Colonic mucosa (tissue), 4 donors: Measurements from ENCODE around the gene PPP2R2D. TPM values are rescaled to one million over a fixed set of nuclear protein-coding genes. Genes with fewer than 3 reads are reported as not detected.

ENCODE experiments used
- DNase-seq: peaks from one replicate; pipeline ENCODE4 v3.0.0-alpha.2; 2020
- H3K27ac ChIP-seq: fragments of 200-600 bp; one replicate; pipeline ENCODE4 v1.8.0; 2021
- H3K27me3 ChIP-seq: fragments of 200-600 bp; one replicate; pipeline ENCODE4 v1.8.0; 2021
- H3K36me3 ChIP-seq: fragments of 200-600 bp; one replicate; pipeline ENCODE4 v1.8.0; 2021
- H3K4me1 ChIP-seq: fragments of 200-600 bp; one replicate; pipeline ENCODE4 v1.8.0; 2021; ENCODE audit warnings: mild to moderate bottlenecking
- H3K4me3 ChIP-seq: fragments of 200-600 bp; one replicate; pipeline ENCODE4 v1.8.0; 2021
- H3K9ac ChIP-seq, 2 donors: one replicate each; pipeline ENCODE4 v1.7.0; 2013; ENCODE audit warnings: control low read depth in 2 of 2, low read depth in 2 of 2, low read length in 2 of 2
- H3K9me3 ChIP-seq: fragments of 200-600 bp; one replicate; pipeline ENCODE4 v1.8.0; 2021
- intact Hi-C: fragments of 100-400 bp; cut with DNase I; formaldehyde crosslinking; loops from one replicate; pipeline ENCODE4 v1.14.1; 2022
- total RNA-seq, 2 donors: library from RNA; stranded (reverse); fragmentation: NEBNext Ultra II Directional in 1 of 2; extraction: Animal tissue kit (Norgen Biotek cat#: 25700) in 1 of 2; gene quantifications; one replicate each; pipeline ENCODE4 v1.2.1, GENCODE V29; 2021
- TF ChIP-seq, protein P1 (sequence below): fragments of 200-600 bp; IDR thresholded peaks from one replicate; pipeline ENCODE4 v1.8.0; 2022; ENCODE audit warnings: antibody characterized with exemption, mild to moderate bottlenecking
- donor health status: healthy.
- donor health status: DM: no; HTN: no; CAD: no.
- donor health status: DM: no; HTN: no; CAD: no.

PPP2R2D gene
- total RNA-seq, 2 donors from 2014 or later = 28.1 to 30.6 TPM

DNA sequence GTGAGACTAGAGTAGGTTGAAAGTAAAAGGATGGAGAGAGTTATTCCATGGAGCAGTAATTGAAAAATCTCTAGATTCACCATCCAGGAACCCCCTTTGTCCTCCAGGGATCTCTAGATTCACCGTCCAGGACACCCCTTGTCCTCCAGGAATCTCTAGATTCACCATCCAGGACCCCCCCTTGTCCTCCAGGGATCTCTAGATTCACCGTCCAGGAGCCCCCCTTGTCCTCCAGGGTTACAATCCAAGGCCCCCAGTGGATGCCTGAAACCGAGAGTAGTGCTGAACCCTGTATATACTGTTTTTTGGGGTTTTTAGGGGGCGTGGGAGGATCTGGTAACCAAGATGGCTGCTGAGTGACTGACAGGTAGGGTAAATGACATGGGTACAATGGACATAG is 38.3 kb upstream of the PPP2R2D start:
- TF ChIP-seq, protein P1, sequence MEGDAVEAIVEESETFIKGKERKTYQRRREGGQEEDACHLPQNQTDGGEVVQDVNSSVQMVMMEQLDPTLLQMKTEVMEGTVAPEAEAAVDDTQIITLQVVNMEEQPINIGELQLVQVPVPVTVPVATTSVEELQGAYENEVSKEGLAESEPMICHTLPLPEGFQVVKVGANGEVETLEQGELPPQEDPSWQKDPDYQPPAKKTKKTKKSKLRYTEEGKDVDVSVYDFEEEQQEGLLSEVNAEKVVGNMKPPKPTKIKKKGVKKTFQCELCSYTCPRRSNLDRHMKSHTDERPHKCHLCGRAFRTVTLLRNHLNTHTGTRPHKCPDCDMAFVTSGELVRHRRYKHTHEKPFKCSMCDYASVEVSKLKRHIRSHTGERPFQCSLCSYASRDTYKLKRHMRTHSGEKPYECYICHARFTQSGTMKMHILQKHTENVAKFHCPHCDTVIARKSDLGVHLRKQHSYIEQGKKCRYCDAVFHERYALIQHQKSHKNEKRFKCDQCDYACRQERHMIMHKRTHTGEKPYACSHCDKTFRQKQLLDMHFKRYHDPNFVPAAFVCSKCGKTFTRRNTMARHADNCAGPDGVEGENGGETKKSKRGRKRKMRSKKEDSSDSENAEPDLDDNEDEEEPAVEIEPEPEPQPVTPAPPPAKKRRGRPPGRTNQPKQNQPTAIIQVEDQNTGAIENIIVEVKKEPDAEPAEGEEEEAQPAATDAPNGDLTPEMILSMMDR = no peak
- no peak overlapping the region for H3K27ac ChIP-seq
- no peak for DNase-seq
- H3K9me3 ChIP-seq = no peaks in the 10 kb centered on the region
- intact Hi-C loops = no loop called here
- no peaks in the 10 kb centered on the region for H3K4me1 ChIP-seq
- no peak overlapping the region for H3K4me3 ChIP-seq
- no peaks in the 10 kb centered on the region for H3K27me3 ChIP-seq
- no peaks in the 10 kb centered on the region for H3K36me3 ChIP-seq
- H3K9ac ChIP-seq = no peak overlapping the region

DNA sequence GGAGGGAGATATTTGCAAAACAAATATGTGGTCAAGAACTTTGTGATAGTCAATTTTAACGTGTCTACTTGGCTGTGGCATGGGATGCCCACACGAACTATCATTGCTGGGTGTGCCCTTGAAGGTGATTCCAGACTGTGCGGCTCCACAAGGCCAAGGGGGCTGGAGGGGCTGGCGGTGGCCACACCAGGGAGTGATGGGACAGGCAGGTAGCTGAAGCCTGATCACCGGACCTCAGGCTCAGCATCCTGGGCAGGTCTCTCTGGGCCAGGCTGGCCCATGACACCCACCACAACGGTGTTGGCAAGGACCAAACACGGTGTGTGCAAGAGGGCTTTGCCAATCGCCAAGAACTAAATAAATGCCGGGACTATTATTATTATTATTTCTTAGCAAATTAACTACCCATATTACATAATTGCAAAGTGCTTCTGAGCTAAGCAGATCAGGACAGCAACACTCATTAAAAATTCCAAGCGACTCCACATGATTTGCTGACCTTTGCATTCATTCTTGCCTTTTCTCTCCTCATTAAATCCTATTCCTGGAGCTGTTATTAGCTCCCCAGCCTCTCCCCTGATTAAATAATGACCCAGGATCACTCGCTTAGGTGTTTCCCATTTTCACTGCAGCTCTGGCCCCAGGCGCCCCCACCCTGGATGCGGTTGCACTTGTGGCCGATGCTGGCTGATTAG is 35.4 kb upstream of the PPP2R2D start:
- DNase-seq = no peak

DNA sequence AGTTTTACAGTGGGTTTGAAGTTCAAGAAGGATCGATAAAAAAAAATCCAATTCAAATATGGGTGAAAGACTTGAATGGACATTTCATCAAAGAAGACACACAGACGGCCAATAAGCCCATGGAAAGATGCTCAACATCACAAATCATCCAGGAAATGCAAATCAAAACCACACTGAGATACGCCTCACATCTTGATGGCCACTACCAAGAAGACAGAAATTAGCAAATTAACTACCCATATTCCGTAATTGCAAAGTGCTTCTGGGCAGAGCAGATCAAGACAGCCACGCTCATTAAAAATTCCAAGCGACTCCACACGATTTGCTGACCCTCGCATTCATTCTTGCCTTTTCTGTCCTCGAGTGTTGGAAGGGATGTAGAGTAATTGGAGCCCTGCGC is 34.1 kb upstream of the PPP2R2D start:
- Histone ChIP-seq H3K9ac (no peak overlapping the region), H3K4me3 (no peak overlapping the region), H3K9me3 (no peaks in the 10 kb centered on the region), H3K36me3 (no peaks in the 10 kb centered on the region), H3K27ac (no peak overlapping the region), H3K27me3 (no peaks in the 10 kb centered on the region), H3K4me1 (no peaks in the 10 kb centered on the region)
- intact Hi-C loops = no loop called here
- DNase-seq = no peak
- TF ChIP-seq, protein P1 = no peak

More for the DNA sequence above, 35.4 kb upstream of the PPP2R2D start:
- Histone ChIP-seq H3K9me3 (no peaks in the 10 kb centered on the region), H3K4me1 (no peaks in the 10 kb centered on the region), H3K4me3 (no peak overlapping the region), H3K27ac (no peak overlapping the region), H3K36me3 (no peaks in the 10 kb centered on the region), H3K27me3 (no peaks in the 10 kb centered on the region), H3K9ac (no peak overlapping the region)
- TF ChIP-seq, protein P1 = no peak
- intact Hi-C loops = no loop called here

DNA sequence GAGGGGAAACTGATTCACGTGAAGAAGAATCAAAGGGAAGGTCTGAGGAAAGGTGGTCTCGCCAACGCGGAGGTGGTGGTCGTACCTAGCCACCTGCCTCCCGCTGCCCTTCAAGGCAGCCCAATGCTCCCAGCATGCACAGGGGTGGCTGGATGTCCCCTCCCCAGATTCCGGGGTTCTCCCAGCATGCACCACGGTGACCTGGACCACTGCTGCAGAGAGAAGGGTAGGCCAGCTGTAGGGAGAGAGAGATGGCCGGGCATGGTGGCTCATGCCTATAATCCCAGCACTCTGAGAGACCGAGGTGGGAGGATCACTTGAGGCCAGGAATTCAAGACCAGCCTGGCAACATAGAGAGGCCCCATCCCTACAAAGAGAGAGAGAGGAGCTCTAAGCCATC is 32.4 kb upstream of the PPP2R2D start:
- no peak for DNase-seq
- no peaks in the 10 kb centered on the region for H3K27me3 ChIP-seq

DNA sequence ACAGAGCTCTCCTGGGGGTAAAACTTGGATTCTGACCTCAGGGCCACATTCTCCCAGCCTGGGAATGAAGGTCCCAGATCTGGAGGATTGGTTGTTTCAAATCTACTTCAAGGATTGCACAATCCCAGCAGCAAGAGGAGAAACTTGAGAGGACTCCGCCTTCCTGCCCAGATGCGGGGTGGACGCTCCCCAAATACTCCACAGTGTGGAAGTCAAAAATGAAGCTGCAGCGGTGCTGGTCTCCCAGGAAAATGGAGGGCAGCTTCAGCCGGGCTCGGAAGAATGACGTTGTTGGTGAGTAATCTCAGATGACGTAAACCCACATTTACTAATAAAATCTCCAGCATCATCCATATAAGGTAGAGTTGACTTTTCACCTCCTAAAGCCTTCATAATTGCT is 31.5 kb upstream of the PPP2R2D start:
- Histone ChIP-seq H3K27ac (no peak overlapping the region), H3K4me1 (no peaks in the 10 kb centered on the region), H3K9ac (no peak overlapping the region), H3K36me3 (no peaks in the 10 kb centered on the region), H3K9me3 (no peaks in the 10 kb centered on the region), H3K27me3 (no peaks in the 10 kb centered on the region), H3K4me3 (no peak overlapping the region)
- no peak for DNase-seq
- intact Hi-C loops = no loop called here
- TF ChIP-seq, protein P1 = no peak

More for the DNA sequence above, 32.4 kb upstream of the PPP2R2D start:
- Histone ChIP-seq H3K9ac (no peak overlapping the region), H3K4me1 (no peaks in the 10 kb centered on the region), H3K4me3 (no peak overlapping the region), H3K36me3 (no peaks in the 10 kb centered on the region), H3K27ac (no peak overlapping the region), H3K9me3 (no peaks in the 10 kb centered on the region)
- intact Hi-C loops = no loop called here
- TF ChIP-seq, protein P1 = no peak
